H1 (cell line): Measurements from ENCODE around the gene TEX11. TPM values are rescaled to one million over a fixed set of nuclear protein-coding genes. Genes with fewer than 3 reads are reported as not detected.

ENCODE experiments used
- GABPA ChIP-seq: IDR thresholded peaks from 2 replicates; pipeline ENCODE4 v1.6.1; 2011; ENCODE audit warnings: mild to moderate bottlenecking, low read length, moderate library complexity, borderline replicate concordance; ENCODE audit not compliant: insufficient read depth
- JUN ChIP-seq: IDR thresholded peaks from 2 replicates; pipeline ENCODE4 v1.6.1; 2011; ENCODE audit warnings: low read depth, mild to moderate bottlenecking, improper control_type of control experiment, low read length
- POU5F1 ChIP-seq: IDR thresholded peaks from 2 replicates; pipeline ENCODE4 v1.6.1; 2011; ENCODE audit warnings: low read depth, mild to moderate bottlenecking, low read length, moderate library complexity
- YY1 ChIP-seq: IDR thresholded peaks from 2 replicates; pipeline ENCODE4 v1.6.1; 2011; ENCODE audit warnings: low read depth, mild to moderate bottlenecking, low read length
- polyA plus RNA-seq, 7 experiments: library from polyadenylated mRNA; depleted of rRNA in 3 of 7; stranded (reverse) in 5 of 7; unstranded in 2 of 7; fragments of >200 nt in 5 of 7; fragments of 200-250 nt in 2 of 7; gene quantifications; 1 replicate in 5 of 7; 2 replicates in 1 of 7; 4 replicates in 1 of 7; pipeline versions ENCODE4 v1.2.1 to v1.2.3, GENCODE V29; 2011 to 2013; ENCODE audit warnings: missing spikeins in 2 of 7, mixed read lengths in 2 of 7
- total RNA-seq: library from RNA; stranded (reverse); fragmentation: NEBNext Ultra II Directional; extraction: Animal tissue kit (Norgen Biotek cat#: 25700); gene quantifications from 2 replicates; pipeline ENCODE4 v1.2.1, GENCODE V29; 2021
- TF ChIP-seq, protein P1 (sequence below): IDR thresholded peaks from 2 replicates; pipeline ENCODE4 v1.6.1; 2011; ENCODE audit warnings: low read length, improper control_type of control experiment
- TF ChIP-seq, protein P2 (sequence below): IDR thresholded peaks from 2 replicates; pipeline ENCODE4 v1.6.1; 2011; ENCODE audit warnings: low read depth, mild to moderate bottlenecking, low read length; ENCODE audit not compliant: insufficient read depth

Gene TEX11
- total and polyA plus RNA-seq, 2 of the 8 experiments (the other 6 are each of a cell fraction or from before 2014, with no cell fraction given): 0.11 to 0.74 TPM

DNA sequence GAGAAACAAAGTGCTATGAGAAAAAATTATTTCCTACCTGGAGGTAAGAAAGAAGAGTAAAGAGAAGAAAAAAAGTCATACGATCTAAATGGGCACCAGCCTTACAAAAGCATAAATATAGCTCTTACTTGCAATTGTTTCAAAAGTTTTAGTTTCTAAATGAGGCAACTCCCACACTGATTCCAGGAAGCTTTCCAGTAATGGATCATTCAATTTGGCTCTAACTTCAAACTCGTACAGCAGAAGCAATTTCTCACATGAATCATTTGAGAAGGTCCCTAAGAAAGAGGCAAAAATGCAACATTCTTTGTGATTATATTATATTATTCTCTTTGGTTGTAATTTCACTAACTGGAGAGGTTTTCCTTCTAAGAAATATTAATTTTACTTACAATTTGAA is 354.0 kb downstream of the TEX11 start (continued):
- TF ChIP-seq, protein P1, sequence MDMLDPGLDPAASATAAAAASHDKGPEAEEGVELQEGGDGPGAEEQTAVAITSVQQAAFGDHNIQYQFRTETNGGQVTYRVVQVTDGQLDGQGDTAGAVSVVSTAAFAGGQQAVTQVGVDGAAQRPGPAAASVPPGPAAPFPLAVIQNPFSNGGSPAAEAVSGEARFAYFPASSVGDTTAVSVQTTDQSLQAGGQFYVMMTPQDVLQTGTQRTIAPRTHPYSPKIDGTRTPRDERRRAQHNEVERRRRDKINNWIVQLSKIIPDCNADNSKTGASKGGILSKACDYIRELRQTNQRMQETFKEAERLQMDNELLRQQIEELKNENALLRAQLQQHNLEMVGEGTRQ: no peak
- TF ChIP-seq YY1 (no peak), GABPA (no peak), JUN (no peak), POU5F1 (no peak)
- TF ChIP-seq, protein P2, sequence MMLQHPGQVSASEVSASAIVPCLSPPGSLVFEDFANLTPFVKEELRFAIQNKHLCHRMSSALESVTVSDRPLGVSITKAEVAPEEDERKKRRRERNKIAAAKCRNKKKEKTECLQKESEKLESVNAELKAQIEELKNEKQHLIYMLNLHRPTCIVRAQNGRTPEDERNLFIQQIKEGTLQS: no peak
